Ishikawa (cell line): Measurements from ENCODE around the gene AP4M1.

Source experiments
- CEBPB ChIP-seq: IDR thresholded peaks from 2 replicates; pipeline ENCODE4 v1.6.1; 2012
- CREB1 ChIP-seq: IDR thresholded peaks from 2 replicates; pipeline ENCODE4 v1.6.1; 2012; ENCODE audit warnings: low read depth
- EGR1 ChIP-seq: IDR thresholded peaks from 2 replicates; pipeline ENCODE4 v1.6.1; 2012
- EP300 ChIP-seq: IDR thresholded peaks from 2 replicates; pipeline ENCODE4 v1.6.1; 2012; ENCODE audit warnings: borderline replicate concordance
- FOXM1 ChIP-seq: IDR thresholded peaks from 2 replicates; pipeline ENCODE4 v1.6.1; 2012; ENCODE audit warnings: low read depth, borderline replicate concordance
- NFIC ChIP-seq: IDR thresholded peaks from 2 replicates; pipeline ENCODE4 v1.6.1; 2012
- RAD21 ChIP-seq: IDR thresholded peaks from 2 replicates; pipeline ENCODE4 v1.6.1; 2012; ENCODE audit warnings: low read depth
- TAF1 ChIP-seq: IDR thresholded peaks from 2 replicates; pipeline ENCODE4 v1.6.1; 2012; ENCODE audit warnings: low read depth, mild to moderate bottlenecking
- TCF12 ChIP-seq: IDR thresholded peaks from 2 replicates; pipeline ENCODE4 v1.6.1; 2012; ENCODE audit warnings: low read depth
- TEAD4 ChIP-seq: IDR thresholded peaks from 2 replicates; pipeline ENCODE4 v1.6.1; 2012
- USF1 ChIP-seq: IDR thresholded peaks from 2 replicates; pipeline ENCODE4 v1.6.1; 2012
- YY1 ChIP-seq: IDR thresholded peaks from 2 replicates; pipeline ENCODE4 v1.6.1; 2012; ENCODE audit warnings: low read depth
- ZBTB7A ChIP-seq: IDR thresholded peaks from 2 replicates; pipeline ENCODE4 v1.6.1; 2012; ENCODE audit warnings: low read depth
- TF ChIP-seq, protein P1 (sequence below): IDR thresholded peaks from 2 replicates; pipeline ENCODE4 v1.6.1; 2012; ENCODE audit warnings: low read depth, mild to moderate bottlenecking
- TF ChIP-seq, protein P2 (sequence below): IDR thresholded peaks from 2 replicates; pipeline ENCODE4 v1.6.1; 2012

AP4M1 gene

GRCh38 chr7:100142461-100142860 lies 41.0 kb downstream of the AP4M1 start:
- TF ChIP-seq, protein P1, sequence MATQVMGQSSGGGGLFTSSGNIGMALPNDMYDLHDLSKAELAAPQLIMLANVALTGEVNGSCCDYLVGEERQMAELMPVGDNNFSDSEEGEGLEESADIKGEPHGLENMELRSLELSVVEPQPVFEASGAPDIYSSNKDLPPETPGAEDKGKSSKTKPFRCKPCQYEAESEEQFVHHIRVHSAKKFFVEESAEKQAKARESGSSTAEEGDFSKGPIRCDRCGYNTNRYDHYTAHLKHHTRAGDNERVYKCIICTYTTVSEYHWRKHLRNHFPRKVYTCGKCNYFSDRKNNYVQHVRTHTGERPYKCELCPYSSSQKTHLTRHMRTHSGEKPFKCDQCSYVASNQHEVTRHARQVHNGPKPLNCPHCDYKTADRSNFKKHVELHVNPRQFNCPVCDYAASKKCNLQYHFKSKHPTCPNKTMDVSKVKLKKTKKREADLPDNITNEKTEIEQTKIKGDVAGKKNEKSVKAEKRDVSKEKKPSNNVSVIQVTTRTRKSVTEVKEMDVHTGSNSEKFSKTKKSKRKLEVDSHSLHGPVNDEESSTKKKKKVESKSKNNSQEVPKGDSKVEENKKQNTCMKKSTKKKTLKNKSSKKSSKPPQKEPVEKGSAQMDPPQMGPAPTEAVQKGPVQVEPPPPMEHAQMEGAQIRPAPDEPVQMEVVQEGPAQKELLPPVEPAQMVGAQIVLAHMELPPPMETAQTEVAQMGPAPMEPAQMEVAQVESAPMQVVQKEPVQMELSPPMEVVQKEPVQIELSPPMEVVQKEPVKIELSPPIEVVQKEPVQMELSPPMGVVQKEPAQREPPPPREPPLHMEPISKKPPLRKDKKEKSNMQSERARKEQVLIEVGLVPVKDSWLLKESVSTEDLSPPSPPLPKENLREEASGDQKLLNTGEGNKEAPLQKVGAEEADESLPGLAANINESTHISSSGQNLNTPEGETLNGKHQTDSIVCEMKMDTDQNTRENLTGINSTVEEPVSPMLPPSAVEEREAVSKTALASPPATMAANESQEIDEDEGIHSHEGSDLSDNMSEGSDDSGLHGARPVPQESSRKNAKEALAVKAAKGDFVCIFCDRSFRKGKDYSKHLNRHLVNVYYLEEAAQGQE = no peak
- TF ChIP-seq, protein P2, sequence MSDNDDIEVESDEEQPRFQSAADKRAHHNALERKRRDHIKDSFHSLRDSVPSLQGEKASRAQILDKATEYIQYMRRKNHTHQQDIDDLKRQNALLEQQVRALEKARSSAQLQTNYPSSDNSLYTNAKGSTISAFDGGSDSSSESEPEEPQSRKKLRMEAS = no peak
- TF ChIP-seq USF1 = no peak
- no peak for TF ChIP-seq FOXM1
- no peak for TF ChIP-seq EGR1
- no peak for TF ChIP-seq TEAD4
- no peak for TF ChIP-seq RAD21
- TF ChIP-seq EP300 = no peak
- TF ChIP-seq TCF12 = no peak
- no peak for TF ChIP-seq YY1
- no peak for TF ChIP-seq TAF1
- TF ChIP-seq ZBTB7A = no peak
- TF ChIP-seq CEBPB = no peak
- no peak for TF ChIP-seq NFIC
- no peak for TF ChIP-seq CREB1

DNA sequence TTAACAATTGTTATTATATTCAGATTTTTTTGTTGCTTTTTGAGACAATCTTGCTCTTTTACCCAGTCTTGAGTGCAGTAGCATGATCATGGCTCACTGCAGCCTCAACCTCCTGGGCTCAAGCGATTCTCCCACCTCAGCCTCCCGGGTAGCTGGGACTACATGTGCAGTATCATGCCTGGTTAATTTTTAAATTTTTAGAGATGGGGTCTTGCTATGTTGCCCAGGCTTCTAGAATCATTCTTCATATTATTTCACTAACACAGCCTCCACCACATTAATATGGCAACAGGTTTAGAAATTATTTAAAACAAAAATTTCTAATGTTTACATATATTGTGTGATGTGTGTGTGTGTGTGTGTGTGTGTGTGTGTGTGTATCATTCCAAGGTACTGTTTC lies 45.8 kb downstream of the AP4M1 start:
- TF ChIP-seq TAF1 (no peak), EGR1 (no peak), NFIC (no peak), USF1 (no peak), CEBPB (no peak), YY1 (no peak), FOXM1 (no peak), RAD21 (no peak), EP300 (no peak), ZBTB7A (no peak), TCF12 (no peak), TEAD4 (no peak), CREB1 (no peak)
- TF ChIP-seq, protein P2 = no peak
- TF ChIP-seq, protein P1 = no peak

- TF ChIP-seq ZBTB7A (no peak), EGR1 (no peak), YY1 (no peak), TAF1 (no peak), CEBPB (no peak), EP300 (no peak), CREB1 (no peak), FOXM1 (no peak), NFIC (no peak), USF1 (no peak), TCF12 (no peak), TEAD4 (no peak), RAD21 (no peak)
- TF ChIP-seq, protein P1 = no peak
- TF ChIP-seq, protein P2 = no peak
Observed at GRCh38 chr7:100148225-100148558, 46.7 kb downstream of the AP4M1 start.

- TF ChIP-seq ZBTB7A (no peak), RAD21 (no peak), USF1 (peak; percentile 96), CEBPB (peak; percentile 42; the same call in 1 of the 2 replicates), CREB1 (peak; percentile 44; the same call in 1 of the 2 replicates), EGR1 (no peak), TEAD4 (no peak), EP300 (no peak), YY1 (no peak), FOXM1 (no peak), NFIC (no peak), TCF12 (0 out of 2 replicates have a peak, but pooled peaks have one; percentile 31), TAF1 (peak; percentile 65)
- TF ChIP-seq, protein P2 = peak; percentile 72
- TF ChIP-seq, protein P1 = no peak
Observed at GRCh38 chr7:100148559-100149328, 47.3 kb downstream of the AP4M1 start, which contains the start of gene LAMTOR4. Gene LAMTOR4 (plus strand): TSS chr7:100148918. CDS start chr7:100148973, 55 bp downstream.
